HT-29 (cell line): Measurements from ENCODE around the gene GGT6. TPM values are rescaled to one million over a fixed set of nuclear protein-coding genes. Genes with fewer than 3 reads are reported as not detected.

Experiments
- DNase-seq: peaks from one replicate; pipeline ENCODE4 v3.0.0-alpha.2; 2015; ENCODE audit warnings: low spot score
- total RNA-seq: library from RNA; depleted of rRNA; stranded (reverse); fragments of >200 nt; shearing (Covaris generic); gene quantifications from 2 replicates; pipeline ENCODE4 v1.2.3, GENCODE V29; 2014; rRNA removed

The GGT6 gene
- total RNA-seq, 1 experiment from 2014 or later = 7.0 TPM

- no peak for DNase-seq
Measured at GRCh38 chr17:4507361-4508111, 52.8 kb downstream of the GGT6 start.

Other genes starting within 250 kb of the GGT6 start
- 28.8 and 35.5 TPM in 2 replicates for gene UBE2G1, start 193.9 kb downstream of the GGT6 start, total RNA-seq
- 4.0 and 4.7 TPM in 2 replicates for gene SPNS3, start 126.6 kb downstream of the GGT6 start, total RNA-seq
- gene SPNS2, start 61.7 kb downstream of the GGT6 start, total RNA-seq = 172 and 193 TPM in 2 replicates
- 136 and 177 TPM in 2 replicates for gene MYBBP1A, start 5.2 kb downstream of the GGT6 start, total RNA-seq
- not detected in 2 replicates for gene SMTNL2, start 24.0 kb upstream of the GGT6 start, total RNA-seq
- 0.13 TPM in 1 of 2 replicates, not detected in the other for gene ALOX15, start 81.1 kb upstream of the GGT6 start, total RNA-seq
- 23.7 and 29.3 TPM in 2 replicates for gene PELP1, start 143.6 kb upstream of the GGT6 start, total RNA-seq
- 30.4 and 32.3 TPM in 2 replicates for gene ARRB2, start 150.1 kb upstream of the GGT6 start, total RNA-seq
- gene MED11, start 170.9 kb upstream of the GGT6 start, total RNA-seq = 27.8 and 35.0 TPM in 2 replicates
- 0.18 and 0.86 TPM in 2 replicates for gene ZMYND15, start 179.3 kb upstream of the GGT6 start, total RNA-seq
- gene CXCL16, start 179.4 kb upstream of the GGT6 start, total RNA-seq = 11.5 and 12.7 TPM in 2 replicates
- 0.44 and 0.61 TPM in 2 replicates for gene TM4SF5, start 211.3 kb upstream of the GGT6 start, total RNA-seq
- 0.58 TPM in 1 of 2 replicates, not detected in the other for gene VMO1, start 225.8 kb upstream of the GGT6 start, total RNA-seq
- gene GLTPD2, start 228.4 kb upstream of the GGT6 start, total RNA-seq = not detected in 2 replicates
- 242 and 261 TPM in 2 replicates for gene PSMB6, start 235.6 kb upstream of the GGT6 start, total RNA-seq
- 6.9 and 10.9 TPM in 2 replicates for gene PLD2, start 246.6 kb upstream of the GGT6 start, total RNA-seq